ENCODE data around the gene HS3ST6.
"Not testable (repeated sequence)": the region's sequence is repeated elsewhere in the genome, so short reads cannot be mapped to it uniquely, and the experiment has no call there.

The HS3ST6 gene

GRCh38 chr16:1940273-1941161 lies 22.3 kb upstream of the HS3ST6 start:
- no peak overlapping the region for H3K4me3 Mint-ChIP-seq
- H3K36me3 Mint-ChIP-seq (ENCODE audit: low read depth), result peaks cover 5% of the 10 kb centered on the region
- H3K27me3 Mint-ChIP-seq, result no peaks in the 10 kb centered on the region
- no peaks in the 10 kb centered on the region for H3K9me3 Mint-ChIP-seq
- H3K27ac Mint-ChIP-seq, result no peak overlapping the region
- peaks cover 24% of the 10 kb centered on the region for H3K4me1 Mint-ChIP-seq (ENCODE audit: low read depth)

GRCh38 chr16:1939833-1940232 lies 21.6 kb upstream of the HS3ST6 start:
- H3K27me3 Mint-ChIP-seq; H3K27ac Mint-ChIP-seq; H3K9me3 Mint-ChIP-seq; H3K4me3 Mint-ChIP-seq; H3K36me3 Mint-ChIP-seq (ENCODE audit: low read depth): not testable (repeated sequence)
- peaks cover 24% of the 10 kb centered on the region for H3K4me1 Mint-ChIP-seq (ENCODE audit: low read depth)

- H3K36me3 Mint-ChIP-seq (ENCODE audit: low read depth), result peaks cover 5% of the 10 kb centered on the region
- no peak overlapping the region for H3K27ac Mint-ChIP-seq
- peaks cover 18% of the 10 kb centered on the region for H3K4me1 Mint-ChIP-seq (ENCODE audit: low read depth)
- no peaks in the 10 kb centered on the region for H3K9me3 Mint-ChIP-seq
- no peak overlapping the region for H3K4me3 Mint-ChIP-seq
- no peaks in the 10 kb centered on the region for H3K27me3 Mint-ChIP-seq
Observed at GRCh38 chr16:1938910-1939309, 20.7 kb upstream of the HS3ST6 start.

- Mint-ChIP-seq H3K4me3 (no peak overlapping the region), H3K27ac (no peak overlapping the region), H3K27me3 (no peaks in the 10 kb centered on the region), H3K36me3 (ENCODE audit: low read depth) (peaks cover 5% of the 10 kb centered on the region), H3K4me1 (ENCODE audit: low read depth) (peaks cover 13% of the 10 kb centered on the region), H3K9me3 (no peaks in the 10 kb centered on the region)
Observed at GRCh38 chr16:1938316-1938715, 20.1 kb upstream of the HS3ST6 start.

GRCh38 chr16:1936945-1937479 lies 18.8 kb upstream of the HS3ST6 start:
- Mint-ChIP-seq H3K36me3 (ENCODE audit: low read depth) (peaks cover 5% of the 10 kb centered on the region), H3K4me3 (no peak overlapping the region), H3K9me3 (no peaks in the 10 kb centered on the region)

GRCh38 chr16:1933097-1933661 lies 15.0 kb upstream of the HS3ST6 start:
- H3K36me3 Mint-ChIP-seq (ENCODE audit: low read depth), result no peaks in the 10 kb centered on the region
- no peak overlapping the region for H3K27ac Mint-ChIP-seq
- peaks cover 4% of the 10 kb centered on the region for H3K4me1 Mint-ChIP-seq (ENCODE audit: low read depth)
- no peak overlapping the region for H3K4me3 Mint-ChIP-seq
- H3K9me3 Mint-ChIP-seq, result no peaks in the 10 kb centered on the region
- H3K27me3 Mint-ChIP-seq, result no peaks in the 10 kb centered on the region

More at GRCh38 chr16:1936945-1937479, 18.8 kb upstream of the HS3ST6 start:
- Mint-ChIP-seq H3K4me1 (ENCODE audit: low read depth) (peaks cover 8% of the 10 kb centered on the region), H3K27me3 (no peaks in the 10 kb centered on the region), H3K27ac (no peak overlapping the region)

- no peak overlapping the region for H3K4me3 Mint-ChIP-seq
- peaks cover 4% of the 10 kb centered on the region for H3K4me1 Mint-ChIP-seq (ENCODE audit: low read depth)
- no peaks in the 10 kb centered on the region for H3K27me3 Mint-ChIP-seq
- no peaks in the 10 kb centered on the region for H3K36me3 Mint-ChIP-seq (ENCODE audit: low read depth)
- no peak overlapping the region for H3K27ac Mint-ChIP-seq
- no peaks in the 10 kb centered on the region for H3K9me3 Mint-ChIP-seq
Observed at GRCh38 chr16:1932050-1933028, 14.1 kb upstream of the HS3ST6 start.

GRCh38 chr16:1930338-1930720 lies 12.1 kb upstream of the HS3ST6 start:
- Mint-ChIP-seq H3K9me3 (no peaks in the 10 kb centered on the region), H3K36me3 (ENCODE audit: low read depth) (no peaks in the 10 kb centered on the region), H3K4me3 (no peak overlapping the region), H3K4me1 (ENCODE audit: low read depth) (peaks cover 4% of the 10 kb centered on the region), H3K27me3 (no peaks in the 10 kb centered on the region), H3K27ac (no peak overlapping the region)

GRCh38 chr16:1929578-1930337 lies 11.5 kb upstream of the HS3ST6 start:
- H3K4me1 Mint-ChIP-seq (ENCODE audit: low read depth), result peaks cover 4% of the 10 kb centered on the region
- no peak overlapping the region for H3K27ac Mint-ChIP-seq
- H3K27me3 Mint-ChIP-seq, result no peaks in the 10 kb centered on the region
- H3K36me3 Mint-ChIP-seq (ENCODE audit: low read depth), result no peaks in the 10 kb centered on the region
- no peaks in the 10 kb centered on the region for H3K9me3 Mint-ChIP-seq
- H3K4me3 Mint-ChIP-seq, result peak overlapping the region; percentile 51

GRCh38 chr16:1929105-1929504 lies 10.9 kb upstream of the HS3ST6 start:
- Mint-ChIP-seq H3K27me3 (no peaks in the 10 kb centered on the region), H3K4me1 (ENCODE audit: low read depth) (peaks cover 4% of the 10 kb centered on the region), H3K4me3 (peak overlapping the region; percentile 72), H3K27ac (peak overlapping the region; percentile 65), H3K9me3 (no peaks in the 10 kb centered on the region), H3K36me3 (ENCODE audit: low read depth) (no peaks in the 10 kb centered on the region)

- H3K27ac Mint-ChIP-seq, result no peak overlapping the region
- no peaks in the 10 kb centered on the region for H3K9me3 Mint-ChIP-seq
- H3K27me3 Mint-ChIP-seq, result peaks cover 18% of the 10 kb centered on the region
Observed at GRCh38 chr16:1926271-1926670, 8.1 kb upstream of the HS3ST6 start.

GRCh38 chr16:1924095-1924494 lies 5.9 kb upstream of the HS3ST6 start:
- Mint-ChIP-seq H3K36me3 (ENCODE audit: low read depth) (no peaks in the 10 kb centered on the region), H3K27me3 (peaks cover 32% of the 10 kb centered on the region), H3K27ac (no peak overlapping the region), H3K9me3 (no peaks in the 10 kb centered on the region), H3K4me1 (ENCODE audit: low read depth) (peaks cover 2% of the 10 kb centered on the region), H3K4me3 (no peak overlapping the region)

More at GRCh38 chr16:1926271-1926670, 8.1 kb upstream of the HS3ST6 start:
- H3K36me3 Mint-ChIP-seq (ENCODE audit: low read depth), result no peaks in the 10 kb centered on the region
- H3K4me3 Mint-ChIP-seq, result no peak overlapping the region
- H3K4me1 Mint-ChIP-seq (ENCODE audit: low read depth), result peaks cover 4% of the 10 kb centered on the region

GRCh38 chr16:1923299-1924034 lies 5.3 kb upstream of the HS3ST6 start:
- Mint-ChIP-seq H3K9me3 (no peaks in the 10 kb centered on the region), H3K27me3 (peaks cover 36% of the 10 kb centered on the region), H3K36me3 (ENCODE audit: low read depth) (no peaks in the 10 kb centered on the region), H3K4me1 (ENCODE audit: low read depth) (no peaks in the 10 kb centered on the region), H3K27ac (no peak overlapping the region), H3K4me3 (no peak overlapping the region)

Measured in stimulated activated naive CD8-positive, alpha-beta T cell treated with anti-CD3 and anti-CD28 coated beads, Interleukin-15, Interleukin-2, amounts not matched to agents 100 ng/mL and 50 ng/mL, for 24 hours (primary cell).